ENCODE results near the gene THOP1. TPM values are rescaled to one million over a fixed set of nuclear protein-coding genes. Genes with fewer than 3 reads are reported as not detected.

THOP1 gene
- polyA plus RNA-seq, 12 donors = 28.9 to 48.0 (median 38.7) TPM; not detected in 1

- no peak for DNase-seq
These were observed 65.1 kb downstream of the THOP1 start for GRCh38 chr19:2850256-2850925.

DNA sequence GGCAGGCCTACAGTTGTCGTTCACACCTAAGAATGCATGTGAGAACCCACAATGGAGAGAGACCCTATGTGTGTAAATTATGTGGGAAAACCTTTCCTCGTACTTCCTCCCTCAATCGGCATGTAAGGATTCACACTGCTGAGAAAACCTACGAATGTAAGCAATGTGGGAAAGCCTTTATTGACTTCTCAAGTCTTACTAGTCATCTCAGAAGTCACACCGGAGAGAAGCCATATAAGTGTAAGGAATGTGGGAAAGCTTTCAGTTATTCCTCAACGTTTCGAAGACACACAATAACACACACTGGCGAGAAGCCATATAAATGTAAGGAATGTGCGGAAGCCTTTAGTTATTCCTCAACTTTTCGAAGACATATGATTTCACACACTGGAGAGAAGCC is 67.3 kb downstream of the THOP1 start:
- DNase-seq = no peak

GRCh38 chr19:2853015-2853606 is 67.8 kb downstream of the THOP1 start:
- no peak for DNase-seq

DNA sequence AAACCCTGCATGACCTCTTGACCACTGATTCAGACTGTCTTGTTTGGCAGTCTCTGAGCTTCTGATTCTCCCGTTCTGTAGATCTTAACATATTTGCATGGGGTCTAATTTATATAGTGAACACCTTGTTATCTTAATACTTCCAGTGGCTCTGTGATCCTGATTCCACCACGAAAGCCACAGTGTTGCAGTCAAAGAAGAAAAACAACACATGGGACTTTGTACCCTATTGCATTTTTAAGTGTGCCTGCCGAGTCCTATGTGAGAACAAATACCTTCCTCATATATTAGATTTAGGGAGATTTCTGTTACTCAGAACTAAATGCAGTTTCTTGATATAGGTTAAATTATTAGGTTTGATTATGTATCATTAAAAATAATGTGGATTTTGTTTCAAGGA is 69.5 kb downstream of the THOP1 start:
- DNase-seq = no peak

- DNase-seq = no peak
These were observed 71.3 kb downstream of the THOP1 start for GRCh38 chr19:2856457-2857050.

DNA sequence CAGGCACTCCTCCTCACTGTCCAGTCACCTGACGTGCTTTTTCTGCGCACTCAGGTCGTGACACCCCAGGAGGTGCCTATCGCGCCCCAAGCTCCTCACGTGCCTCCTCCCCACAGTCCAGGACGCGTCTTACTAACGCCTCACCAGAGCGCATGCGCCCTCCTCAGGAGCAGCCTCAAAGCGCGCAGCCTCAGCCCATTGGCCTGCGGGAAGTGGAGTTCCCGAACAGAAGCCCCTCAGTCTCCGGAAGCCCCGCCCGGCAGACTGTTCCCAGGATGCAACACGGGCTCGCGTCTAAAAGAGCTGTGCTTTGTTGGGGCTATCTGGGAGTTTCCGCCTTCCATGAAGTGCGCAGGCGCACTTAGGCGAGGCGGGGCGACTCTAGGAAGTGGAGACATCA is 73.6 kb downstream of the THOP1 start:
- DNase-seq = no peak

- DNase-seq = peak; percentile 12
These were observed 78.5 kb downstream of the THOP1 start for GRCh38 chr19:2863816-2864215.

Other genes with a start within 250 kb of the THOP1 start
- gene GNG7, start 82.8 kb upstream of the THOP1 start, polyA plus RNA-seq (ENCODE audit: insufficient read length in 12 of 12) = 1 to 10 TPM in 11 of 12 donors, not detected in 1; 1.4 to 4.5 (median 2.5) TPM
- gene DIRAS1, start 64.1 kb upstream of the THOP1 start, polyA plus RNA-seq (ENCODE audit: insufficient read length in 12 of 12) = 1 to 10 TPM in 10 of 12 donors, not detected in 2; 1.1 to 5.9 (median 2.0) TPM
- gene SLC39A3, start 45.5 kb upstream of the THOP1 start, polyA plus RNA-seq (ENCODE audit: insufficient read length in 12 of 12) = 10 to 100 TPM in 11 of 12 donors, not detected in 1; 12.4 to 25.5 (median 14.6) TPM
- 100 to 1,000 TPM in 1 of 12 donors, 10 to 100 TPM in 10, not detected in 1; 61.4 to 104 (median 75.9) TPM for gene SGTA, start 2.2 kb upstream of the THOP1 start, polyA plus RNA-seq (ENCODE audit: insufficient read length in 12 of 12)
- gene ZNF554, start 34.4 kb downstream of the THOP1 start, polyA plus RNA-seq (ENCODE audit: insufficient read length in 12 of 12) = 1 to 10 TPM in 11 of 12 donors, not detected in 1; 4.9 to 7.2 (median 6.4) TPM
- 10 to 100 TPM in 10 of 12 donors, 1 to 10 TPM in 1, not detected in 1; 8.0 to 21.9 (median 14.7) TPM for gene ZNF555, start 56.0 kb downstream of the THOP1 start, polyA plus RNA-seq (ENCODE audit: insufficient read length in 12 of 12)
- gene ZNF556, start 81.8 kb downstream of the THOP1 start, polyA plus RNA-seq (ENCODE audit: insufficient read length in 12 of 12) = 100 to 1,000 TPM in 1 of 12 donors, 10 to 100 TPM in 11; 12.9 to 123 (median 47.8) TPM
- gene ZNF57, start 115.4 kb downstream of the THOP1 start, polyA plus RNA-seq (ENCODE audit: insufficient read length in 12 of 12) = 10 to 100 TPM in 1 of 12 donors, 1 to 10 TPM in 9, not detected in 2; 2.9 to 11.6 (median 3.5) TPM
- gene ZNF77, start 159.5 kb downstream of the THOP1 start, polyA plus RNA-seq (ENCODE audit: insufficient read length in 12 of 12) = 1 to 10 TPM in 10 of 12 donors, not detected in 2; 3.8 to 8.9 (median 4.8) TPM
- gene TLE6, start 192.1 kb downstream of the THOP1 start, polyA plus RNA-seq (ENCODE audit: insufficient read length in 12 of 12) = under 1 TPM in 10 of 12 donors, not detected in 2; 0.21 to 0.92 (median 0.63) TPM
- 100 to 1,000 TPM in 1 of 12 donors, 10 to 100 TPM in 10, not detected in 1; 20.0 to 107 (median 28.4) TPM for gene TLE2, start 243.8 kb downstream of the THOP1 start, polyA plus RNA-seq (ENCODE audit: insufficient read length in 12 of 12)

Measured in muscle of arm (tissue), 12 donors.